GM18951 (cell line): ENCODE results near the gene IMPG2.
"Not testable (repeated sequence)": the region's sequence is repeated elsewhere in the genome, so short reads cannot be mapped to it uniquely, and the experiment has no call there.

Experiments
- POLR2A ChIP-seq: IDR thresholded peaks from 4 replicates; pipeline ENCODE4 v1.6.1; 2011; ENCODE audit warnings: mild to moderate bottlenecking; ENCODE audit not compliant: insufficient read length, insufficient read depth; ENCODE audit errors: extremely low read depth
- in situ Hi-C: fragments of 300-500 bp; cut with MboI; formaldehyde crosslinking; loops from one replicate; pipeline ENCODE4 v1.12.0; 2022; ENCODE audit warnings: low sequenced_read_pairs, mixed read lengths, inconsistent platforms; ENCODE audit not compliant: unreplicated experiment

The IMPG2 gene

GRCh38 chr3:101320475-101320874 lies at the start of gene IMPG2:
TSS of gene IMPG2 (minus strand) at chr3:101320575. CDS start at chr3:101320372, 203 bp downstream.
- in situ Hi-C loops = no loop called here
- TF ChIP-seq POLR2A = no peak

GRCh38 chr3:101362406-101362805 lies 42.0 kb upstream of the IMPG2 start:
- TF ChIP-seq POLR2A = no peak
- in situ Hi-C loops = no loop called here

GRCh38 chr3:101351829-101352228 lies 31.5 kb upstream of the IMPG2 start:
- TF ChIP-seq POLR2A = no peak
- in situ Hi-C loops = no loop called here

GRCh38 chr3:101340591-101340990 lies 20.2 kb upstream of the IMPG2 start:
- in situ Hi-C loops = no loop called here

GRCh38 chr3:101333883-101334282 lies 13.5 kb upstream of the IMPG2 start:
- no peak for TF ChIP-seq POLR2A
- in situ Hi-C loops = no loop called here

More at GRCh38 chr3:101340591-101340990, 20.2 kb upstream of the IMPG2 start:
- no peak for TF ChIP-seq POLR2A

- in situ Hi-C loops = no loop called here
- no peak for TF ChIP-seq POLR2A
Observed at GRCh38 chr3:101329016-101329673, 8.8 kb upstream of the IMPG2 start.

- in situ Hi-C loops = no loop called here
- TF ChIP-seq POLR2A = no peak
Observed at GRCh38 chr3:101325393-101326134, 5.2 kb upstream of the IMPG2 start.

- TF ChIP-seq POLR2A = no peak
- in situ Hi-C loops = no loop called here
Observed at GRCh38 chr3:101319531-101319930, 844 bp downstream of the IMPG2 start.

- in situ Hi-C loops = no loop called here
- TF ChIP-seq POLR2A = no peak
Observed at GRCh38 chr3:101312545-101312944, 7.8 kb downstream of the IMPG2 start.

GRCh38 chr3:101311676-101312075 lies 8.7 kb downstream of the IMPG2 start:
- TF ChIP-seq POLR2A = no peak
- in situ Hi-C loops = no loop called here

- TF ChIP-seq POLR2A = no peak
- in situ Hi-C loops = no loop called here
Observed at GRCh38 chr3:101310978-101311375, 9.4 kb downstream of the IMPG2 start.

- in situ Hi-C loops = not testable (repeated sequence)
Observed at GRCh38 chr3:101308147-101308772, 12.1 kb downstream of the IMPG2 start.

- no peak for TF ChIP-seq POLR2A
- in situ Hi-C loops = no loop called here
Observed at GRCh38 chr3:101303836-101304235, 16.5 kb downstream of the IMPG2 start.
